ENCODE results near the gene MYLK. TPM values are rescaled to one million over a fixed set of nuclear protein-coding genes. Genes with fewer than 3 reads are reported as not detected.
A peak's percentile ranks its signal among the peaks of the same experiment; 100 is the strongest.
"Not testable (repeated sequence)": the region's sequence is repeated elsewhere in the genome, so short reads cannot be mapped to it uniquely, and the experiment has no call there.

MYLK gene
- polyA plus RNA-seq, 3 donors, result 125 to 143 (median 136) TPM

- no peak for DNase-seq (ENCODE audit: extremely low read depth in 1 of 11, low read depth in 9 of 11, low spot score in 4 of 11)
Measured at GRCh38 chr3:123610331-123610730, 273.8 kb downstream of the MYLK start.

- no peak for DNase-seq (ENCODE audit: extremely low read depth in 1 of 11, low read depth in 9 of 11, low spot score in 4 of 11)
Measured at GRCh38 chr3:123609063-123609462, 275.1 kb downstream of the MYLK start.

- no peak for DNase-seq (ENCODE audit: extremely low read depth in 1 of 11, low read depth in 9 of 11, low spot score in 4 of 11)
Measured at GRCh38 chr3:123608263-123608937, 275.7 kb downstream of the MYLK start.

- DNase-seq (ENCODE audit: extremely low read depth in 1 of 11, low read depth in 9 of 11, low spot score in 4 of 11), result no peak
Measured at GRCh38 chr3:123606527-123606926, 277.6 kb downstream of the MYLK start.

- no peak for DNase-seq (ENCODE audit: extremely low read depth in 1 of 11, low read depth in 9 of 11, low spot score in 4 of 11)
Measured at GRCh38 chr3:123605789-123606234, 278.3 kb downstream of the MYLK start.

GRCh38 chr3:123603153-123603552, 281.0 kb downstream of the MYLK start:
- DNase-seq (ENCODE audit: extremely low read depth in 1 of 11, low read depth in 9 of 11, low spot score in 4 of 11), result not testable (repeated sequence)

- DNase-seq (ENCODE audit: extremely low read depth in 1 of 11, low read depth in 9 of 11, low spot score in 4 of 11), result no peak
Measured at GRCh38 chr3:123602325-123602724, 281.8 kb downstream of the MYLK start.

GRCh38 chr3:123600863-123601262, 283.3 kb downstream of the MYLK start:
- DNase-seq (ENCODE audit: extremely low read depth in 1 of 11, low read depth in 9 of 11, low spot score in 4 of 11), result not testable (repeated sequence)

- no peak for DNase-seq (ENCODE audit: extremely low read depth in 1 of 11, low read depth in 9 of 11, low spot score in 4 of 11)
Measured at GRCh38 chr3:123597561-123597960, 286.6 kb downstream of the MYLK start.

- no peak for DNase-seq (ENCODE audit: extremely low read depth in 1 of 11, low read depth in 9 of 11, low spot score in 4 of 11)
Measured at GRCh38 chr3:123595396-123596180, 288.5 kb downstream of the MYLK start.

GRCh38 chr3:123593381-123593780, 290.8 kb downstream of the MYLK start:
- DNase-seq (ENCODE audit: extremely low read depth in 1 of 11, low read depth in 9 of 11, low spot score in 4 of 11), result no peak

- no peak for DNase-seq (ENCODE audit: extremely low read depth in 1 of 11, low read depth in 9 of 11, low spot score in 4 of 11)
Measured at GRCh38 chr3:123590685-123591450, 293.3 kb downstream of the MYLK start.

GRCh38 chr3:123587401-123587800, 296.7 kb downstream of the MYLK start:
- no peak for DNase-seq (ENCODE audit: extremely low read depth in 1 of 11, low read depth in 9 of 11, low spot score in 4 of 11)

GRCh38 chr3:123586968-123587367, 297.2 kb downstream of the MYLK start:
- no peak for DNase-seq (ENCODE audit: extremely low read depth in 1 of 11, low read depth in 9 of 11, low spot score in 4 of 11)

GRCh38 chr3:123586131-123586530, 298.0 kb downstream of the MYLK start:
- peak; percentile 12 to 61 (median 28) for DNase-seq (ENCODE audit: extremely low read depth in 1 of 11, low read depth in 9 of 11, low spot score in 4 of 11)

GRCh38 chr3:123584988-123585937, 298.9 kb downstream of the MYLK start, which contains the start of gene HACD2:
Gene HACD2, minus strand, starts transcription at chr3:123585053. Its CDS starts 26 bp downstream, at chr3:123585027.
- peak; percentile 93 to 97 (median 96) for DNase-seq (ENCODE audit: extremely low read depth in 1 of 11, low read depth in 9 of 11, low spot score in 4 of 11)

GRCh38 chr3:123584284-123584987, 299.7 kb downstream of the MYLK start:
- peak; percentile 1 to 43 (median 27) for DNase-seq (ENCODE audit: extremely low read depth in 1 of 11, low read depth in 9 of 11, low spot score in 4 of 11)

- DNase-seq (ENCODE audit: extremely low read depth in 1 of 11, low read depth in 9 of 11, low spot score in 4 of 11), result no peak
Measured at GRCh38 chr3:123583561-123583960, 300.6 kb downstream of the MYLK start.

Measured in renal cortex interstitium (tissue), 11 donors.